Activated T-helper 9 cell treated with anti-CD3 and anti-CD28 coated beads, Interleukin-2, amount 50 U/mL, for 16 hours (primary cell): ENCODE measurements around the gene TRABD2A.

Experiments used
- DNase-seq: peaks from one replicate; pipeline ENCODE4 v3.0.0-alpha.2; 2020; ENCODE audit warnings: low read depth

TRABD2A gene

GRCh38 chr2:84849271-84849952, 31.5 kb downstream of the TRABD2A start:
- no peak for DNase-seq

- DNase-seq = no peak
Observed at GRCh38 chr2:84847326-84848050, 33.4 kb downstream of the TRABD2A start.

- no peak for DNase-seq
Observed at GRCh38 chr2:84846741-84847142, 34.1 kb downstream of the TRABD2A start.

- DNase-seq = no peak
Observed at GRCh38 chr2:84846041-84846663, 34.7 kb downstream of the TRABD2A start.

GRCh38 chr2:84844141-84844540, 36.7 kb downstream of the TRABD2A start:
- DNase-seq = no peak

- DNase-seq = no peak
Observed at GRCh38 chr2:84841577-84841976, 39.3 kb downstream of the TRABD2A start.

GRCh38 chr2:84840306-84840705, 40.6 kb downstream of the TRABD2A start:
- no peak for DNase-seq

- no peak for DNase-seq
Observed at GRCh38 chr2:84839851-84840250, 41.0 kb downstream of the TRABD2A start.

GRCh38 chr2:84838434-84839145, 42.3 kb downstream of the TRABD2A start:
- DNase-seq = no peak

- no peak for DNase-seq
Observed at GRCh38 chr2:84836215-84836614, 44.7 kb downstream of the TRABD2A start.

GRCh38 chr2:84833481-84834150, 47.3 kb downstream of the TRABD2A start:
- DNase-seq = no peak

GRCh38 chr2:84832772-84833461, 48.0 kb downstream of the TRABD2A start:
- DNase-seq = no peak

- DNase-seq = no peak
Observed at GRCh38 chr2:84830758-84831500, 50.0 kb downstream of the TRABD2A start.

GRCh38 chr2:84830095-84830494, 50.8 kb downstream of the TRABD2A start:
- no peak for DNase-seq

GRCh38 chr2:84829693-84830092, 51.2 kb downstream of the TRABD2A start:
- no peak for DNase-seq

GRCh38 chr2:84827978-84828575, 52.8 kb downstream of the TRABD2A start:
- DNase-seq = no peak

GRCh38 chr2:84823788-84824187, 57.1 kb downstream of the TRABD2A start:
- DNase-seq = no peak

- DNase-seq = no peak
Observed at GRCh38 chr2:84823229-84823628, 57.7 kb downstream of the TRABD2A start.

GRCh38 chr2:84821806-84822205, 59.1 kb downstream of the TRABD2A start:
- DNase-seq = no peak

GRCh38 chr2:84817239-84817655, 63.6 kb downstream of the TRABD2A start:
- no peak for DNase-seq
